ENCODE results near the gene EYS. TPM values are rescaled to one million over a fixed set of nuclear protein-coding genes. Genes with fewer than 3 reads are reported as not detected.

EYS gene
- total and polyA plus RNA-seq, 4 donors: 0.08 to 0.63 (median 0.36) TPM

DNA sequence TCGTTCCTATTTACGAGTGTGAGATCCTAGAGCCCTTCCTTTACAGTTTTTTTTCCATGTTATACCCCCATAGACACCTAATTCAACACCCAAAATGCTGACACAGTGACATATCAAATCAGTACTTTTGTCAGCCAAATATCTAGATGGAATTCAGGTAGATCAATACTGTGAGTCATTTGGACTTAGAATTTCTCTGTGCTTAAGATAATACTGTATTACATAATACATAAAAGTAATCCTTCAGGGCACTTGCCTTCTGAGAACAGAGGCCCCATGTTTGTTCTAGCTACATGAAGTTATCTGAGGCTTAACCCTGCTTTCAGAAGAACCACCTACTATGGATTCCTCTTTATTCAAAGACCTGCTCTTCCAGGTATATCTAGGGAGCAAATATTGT lies 1448.3 kb downstream of the EYS start:
- no peak for DNase-seq (ENCODE audit: low spot score)
- TF ChIP-seq, protein P1, sequence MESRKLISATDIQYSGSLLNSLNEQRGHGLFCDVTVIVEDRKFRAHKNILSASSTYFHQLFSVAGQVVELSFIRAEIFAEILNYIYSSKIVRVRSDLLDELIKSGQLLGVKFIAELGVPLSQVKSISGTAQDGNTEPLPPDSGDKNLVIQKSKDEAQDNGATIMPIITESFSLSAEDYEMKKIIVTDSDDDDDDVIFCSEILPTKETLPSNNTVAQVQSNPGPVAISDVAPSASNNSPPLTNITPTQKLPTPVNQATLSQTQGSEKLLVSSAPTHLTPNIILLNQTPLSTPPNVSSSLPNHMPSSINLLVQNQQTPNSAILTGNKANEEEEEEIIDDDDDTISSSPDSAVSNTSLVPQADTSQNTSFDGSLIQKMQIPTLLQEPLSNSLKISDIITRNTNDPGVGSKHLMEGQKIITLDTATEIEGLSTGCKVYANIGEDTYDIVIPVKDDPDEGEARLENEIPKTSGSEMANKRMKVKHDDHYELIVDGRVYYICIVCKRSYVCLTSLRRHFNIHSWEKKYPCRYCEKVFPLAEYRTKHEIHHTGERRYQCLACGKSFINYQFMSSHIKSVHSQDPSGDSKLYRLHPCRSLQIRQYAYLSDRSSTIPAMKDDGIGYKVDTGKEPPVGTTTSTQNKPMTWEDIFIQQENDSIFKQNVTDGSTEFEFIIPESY (IDR thresholded peaks at IDR 0.05): no peak
- TF ChIP-seq HNF4G (IDR thresholded peaks at IDR 0.05) (no peak), RXRA (IDR thresholded peaks at IDR 0.05) (no peak), FOXA1 (IDR thresholded peaks at IDR 0.05) (no peak), FOXA2 (IDR thresholded peaks at IDR 0.05) (no peak), YY1 (IDR thresholded peaks at IDR 0.05) (no peak), JUND (IDR thresholded peaks at IDR 0.05) (no peak), TAF1 (conservative IDR thresholded peaks at IDR 0.05) (no peak)
- TF ChIP-seq, protein P2, sequence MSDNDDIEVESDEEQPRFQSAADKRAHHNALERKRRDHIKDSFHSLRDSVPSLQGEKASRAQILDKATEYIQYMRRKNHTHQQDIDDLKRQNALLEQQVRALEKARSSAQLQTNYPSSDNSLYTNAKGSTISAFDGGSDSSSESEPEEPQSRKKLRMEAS (IDR thresholded peaks at IDR 0.05): no peak
- TF ChIP-seq, protein P3, sequence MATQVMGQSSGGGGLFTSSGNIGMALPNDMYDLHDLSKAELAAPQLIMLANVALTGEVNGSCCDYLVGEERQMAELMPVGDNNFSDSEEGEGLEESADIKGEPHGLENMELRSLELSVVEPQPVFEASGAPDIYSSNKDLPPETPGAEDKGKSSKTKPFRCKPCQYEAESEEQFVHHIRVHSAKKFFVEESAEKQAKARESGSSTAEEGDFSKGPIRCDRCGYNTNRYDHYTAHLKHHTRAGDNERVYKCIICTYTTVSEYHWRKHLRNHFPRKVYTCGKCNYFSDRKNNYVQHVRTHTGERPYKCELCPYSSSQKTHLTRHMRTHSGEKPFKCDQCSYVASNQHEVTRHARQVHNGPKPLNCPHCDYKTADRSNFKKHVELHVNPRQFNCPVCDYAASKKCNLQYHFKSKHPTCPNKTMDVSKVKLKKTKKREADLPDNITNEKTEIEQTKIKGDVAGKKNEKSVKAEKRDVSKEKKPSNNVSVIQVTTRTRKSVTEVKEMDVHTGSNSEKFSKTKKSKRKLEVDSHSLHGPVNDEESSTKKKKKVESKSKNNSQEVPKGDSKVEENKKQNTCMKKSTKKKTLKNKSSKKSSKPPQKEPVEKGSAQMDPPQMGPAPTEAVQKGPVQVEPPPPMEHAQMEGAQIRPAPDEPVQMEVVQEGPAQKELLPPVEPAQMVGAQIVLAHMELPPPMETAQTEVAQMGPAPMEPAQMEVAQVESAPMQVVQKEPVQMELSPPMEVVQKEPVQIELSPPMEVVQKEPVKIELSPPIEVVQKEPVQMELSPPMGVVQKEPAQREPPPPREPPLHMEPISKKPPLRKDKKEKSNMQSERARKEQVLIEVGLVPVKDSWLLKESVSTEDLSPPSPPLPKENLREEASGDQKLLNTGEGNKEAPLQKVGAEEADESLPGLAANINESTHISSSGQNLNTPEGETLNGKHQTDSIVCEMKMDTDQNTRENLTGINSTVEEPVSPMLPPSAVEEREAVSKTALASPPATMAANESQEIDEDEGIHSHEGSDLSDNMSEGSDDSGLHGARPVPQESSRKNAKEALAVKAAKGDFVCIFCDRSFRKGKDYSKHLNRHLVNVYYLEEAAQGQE (IDR thresholded peaks at IDR 0.05): no peak
- TF ChIP-seq, protein P4, sequence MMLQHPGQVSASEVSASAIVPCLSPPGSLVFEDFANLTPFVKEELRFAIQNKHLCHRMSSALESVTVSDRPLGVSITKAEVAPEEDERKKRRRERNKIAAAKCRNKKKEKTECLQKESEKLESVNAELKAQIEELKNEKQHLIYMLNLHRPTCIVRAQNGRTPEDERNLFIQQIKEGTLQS (IDR thresholded peaks at IDR 0.05): no peak
- H3K9me3 ChIP-seq (ENCODE audit: control insufficient read depth in 4 of 4, low read length in 3 of 4): no peaks in the 10 kb centered on the region
- no peaks in the 10 kb centered on the region for H3K36me3 ChIP-seq (ENCODE audit: control insufficient read depth in 4 of 4, insufficient read depth in 3 of 4, low read depth in 1 of 4, low read length in 3 of 4)
- H3K27ac ChIP-seq (ENCODE audit: low read depth in 1 of 2, low read length in 2 of 2): no peak overlapping the region
- no peak overlapping the region for H3K9ac ChIP-seq (ENCODE audit: low read depth in 1 of 2, low read length in 2 of 2)
- 89% methylated on average over 2 of the region's 2 CpGs for WGBS
- no peak overlapping the region for H3K4me3 ChIP-seq (ENCODE audit: low read depth in 1 of 3, low read length in 3 of 3)
- no peaks in the 10 kb centered on the region for H3K4me1 ChIP-seq (ENCODE audit: control insufficient read depth in 4 of 4, insufficient read depth in 4 of 4, low read length in 3 of 4)
- H3K27me3 ChIP-seq (ENCODE audit: control insufficient read depth in 4 of 4, insufficient read depth in 4 of 4, low read length in 3 of 4): no peaks in the 10 kb centered on the region

DNA sequence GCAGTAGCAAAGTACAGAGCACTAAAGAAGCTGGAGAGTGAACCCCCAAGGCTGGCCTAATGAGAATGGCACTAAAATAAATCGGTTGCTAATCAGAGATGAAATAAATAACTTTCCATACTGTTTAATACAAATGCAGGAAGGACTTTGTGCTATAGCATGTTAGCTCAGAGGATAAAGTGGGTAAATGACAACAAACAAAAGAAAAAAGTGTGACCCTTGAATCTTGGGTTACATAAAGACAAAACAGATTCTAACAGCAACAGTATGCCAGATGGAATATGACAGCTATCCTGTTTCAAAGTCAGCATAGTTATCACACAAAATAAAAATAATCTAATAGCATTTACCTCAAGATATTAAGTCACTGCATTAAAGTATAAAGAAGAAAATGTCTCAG lies 1448.7 kb downstream of the EYS start:
- no peaks in the 10 kb centered on the region for H3K36me3 ChIP-seq (ENCODE audit: control insufficient read depth in 4 of 4, insufficient read depth in 3 of 4, low read depth in 1 of 4, low read length in 3 of 4)
- H3K4me3 ChIP-seq (ENCODE audit: low read depth in 1 of 3, low read length in 3 of 3): no peak overlapping the region
- H3K27ac ChIP-seq (ENCODE audit: low read depth in 1 of 2, low read length in 2 of 2): no peak overlapping the region
- no peak for DNase-seq (ENCODE audit: low spot score)
- TF ChIP-seq, protein P4 (IDR thresholded peaks at IDR 0.05): no peak
- no peak for TF ChIP-seq SP1 (IDR thresholded peaks at IDR 0.05)
- TF ChIP-seq HNF4G (IDR thresholded peaks at IDR 0.05): no peak
- no peak overlapping the region for H3K9ac ChIP-seq (ENCODE audit: low read depth in 1 of 2, low read length in 2 of 2)
- no peaks in the 10 kb centered on the region for H3K4me1 ChIP-seq (ENCODE audit: control insufficient read depth in 4 of 4, insufficient read depth in 4 of 4, low read length in 3 of 4)
- no peaks in the 10 kb centered on the region for H3K9me3 ChIP-seq (ENCODE audit: control insufficient read depth in 4 of 4, low read length in 3 of 4)
- no peaks in the 10 kb centered on the region for H3K27me3 ChIP-seq (ENCODE audit: control insufficient read depth in 4 of 4, insufficient read depth in 4 of 4, low read length in 3 of 4)
- 81% methylated on average over 1 of the region's 1 CpG for WGBS

DNA sequence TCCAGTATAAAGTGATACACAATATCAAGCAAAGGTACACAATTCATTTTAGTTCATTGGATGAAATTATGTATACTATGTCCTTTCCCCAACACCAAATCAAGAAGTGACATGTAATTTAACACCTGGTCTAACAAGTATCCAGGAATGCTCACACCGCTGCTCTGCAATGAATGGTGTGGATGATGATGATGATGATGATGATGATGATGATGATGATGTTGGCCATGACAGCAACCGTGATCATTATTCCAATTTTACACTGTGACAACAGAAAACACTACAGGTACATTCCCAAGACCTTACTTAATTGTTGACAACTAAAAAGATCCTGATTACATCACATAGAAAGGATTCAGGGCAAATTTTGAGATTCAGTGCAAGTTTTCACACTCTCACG lies 1449.4 kb downstream of the EYS start:
- H3K4me1 ChIP-seq (ENCODE audit: control insufficient read depth in 4 of 4, insufficient read depth in 4 of 4, low read length in 3 of 4): no peaks in the 10 kb centered on the region
- H3K27me3 ChIP-seq (ENCODE audit: control insufficient read depth in 4 of 4, insufficient read depth in 4 of 4, low read length in 3 of 4): no peaks in the 10 kb centered on the region
- no peak for DNase-seq (ENCODE audit: low spot score)
- no peak overlapping the region for H3K4me3 ChIP-seq (ENCODE audit: low read depth in 1 of 3, low read length in 3 of 3)
- WGBS: 87% methylated on average over 3 of the region's 3 CpGs
- H3K9ac ChIP-seq (ENCODE audit: low read depth in 1 of 2, low read length in 2 of 2): no peak overlapping the region
- no peak overlapping the region for H3K27ac ChIP-seq (ENCODE audit: low read depth in 1 of 2, low read length in 2 of 2)
- no peaks in the 10 kb centered on the region for H3K36me3 ChIP-seq (ENCODE audit: control insufficient read depth in 4 of 4, insufficient read depth in 3 of 4, low read depth in 1 of 4, low read length in 3 of 4)
- no peaks in the 10 kb centered on the region for H3K9me3 ChIP-seq (ENCODE audit: control insufficient read depth in 4 of 4, low read length in 3 of 4)
- TF ChIP-seq TAF1 (conservative IDR thresholded peaks at IDR 0.05): no peak
- no peak for TF ChIP-seq NR2F2 (IDR thresholded peaks at IDR 0.05)
- TF ChIP-seq, protein P2 (IDR thresholded peaks at IDR 0.05): no peak
- TF ChIP-seq, protein P5, sequence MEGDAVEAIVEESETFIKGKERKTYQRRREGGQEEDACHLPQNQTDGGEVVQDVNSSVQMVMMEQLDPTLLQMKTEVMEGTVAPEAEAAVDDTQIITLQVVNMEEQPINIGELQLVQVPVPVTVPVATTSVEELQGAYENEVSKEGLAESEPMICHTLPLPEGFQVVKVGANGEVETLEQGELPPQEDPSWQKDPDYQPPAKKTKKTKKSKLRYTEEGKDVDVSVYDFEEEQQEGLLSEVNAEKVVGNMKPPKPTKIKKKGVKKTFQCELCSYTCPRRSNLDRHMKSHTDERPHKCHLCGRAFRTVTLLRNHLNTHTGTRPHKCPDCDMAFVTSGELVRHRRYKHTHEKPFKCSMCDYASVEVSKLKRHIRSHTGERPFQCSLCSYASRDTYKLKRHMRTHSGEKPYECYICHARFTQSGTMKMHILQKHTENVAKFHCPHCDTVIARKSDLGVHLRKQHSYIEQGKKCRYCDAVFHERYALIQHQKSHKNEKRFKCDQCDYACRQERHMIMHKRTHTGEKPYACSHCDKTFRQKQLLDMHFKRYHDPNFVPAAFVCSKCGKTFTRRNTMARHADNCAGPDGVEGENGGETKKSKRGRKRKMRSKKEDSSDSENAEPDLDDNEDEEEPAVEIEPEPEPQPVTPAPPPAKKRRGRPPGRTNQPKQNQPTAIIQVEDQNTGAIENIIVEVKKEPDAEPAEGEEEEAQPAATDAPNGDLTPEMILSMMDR (IDR thresholded peaks at IDR 0.05; ENCODE audit: low read depth, low read length, missing input control): no peak
- no peak for TF ChIP-seq HNF4G (IDR thresholded peaks at IDR 0.05)
- TF ChIP-seq, protein P1 (IDR thresholded peaks at IDR 0.05): no peak
- no peak for TF ChIP-seq FOXA2 (IDR thresholded peaks at IDR 0.05)
- no peak for TF ChIP-seq RXRA (IDR thresholded peaks at IDR 0.05)
- no peak for TF ChIP-seq EGR1 (IDR thresholded peaks at IDR 0.05; ENCODE audit: low read depth in 2 of 2)
- TF ChIP-seq HNF4A (conservative IDR thresholded peaks at IDR 0.05): no peak
- no peak for TF ChIP-seq YY1 (IDR thresholded peaks at IDR 0.05)
- no peak for TF ChIP-seq GABPA (IDR thresholded peaks at IDR 0.05 in 1 of 2, conservative IDR thresholded peaks at IDR 0.05 in 1 of 2)
